Non-pigmented ciliary epithelial cell (primary cell): ENCODE measurements around the gene UBXN1.
A peak's percentile ranks its signal among the peaks of the same experiment; 100 is the strongest.
"Not testable (repeated sequence)": the region's sequence is repeated elsewhere in the genome, so short reads cannot be mapped to it uniquely, and the experiment has no call there.

Experiments used
- DNase-seq: peaks from one replicate; pipeline ENCODE4 v3.0.0-alpha.2; 2010; ENCODE audit warnings: low read depth

UBXN1 gene

DNA sequence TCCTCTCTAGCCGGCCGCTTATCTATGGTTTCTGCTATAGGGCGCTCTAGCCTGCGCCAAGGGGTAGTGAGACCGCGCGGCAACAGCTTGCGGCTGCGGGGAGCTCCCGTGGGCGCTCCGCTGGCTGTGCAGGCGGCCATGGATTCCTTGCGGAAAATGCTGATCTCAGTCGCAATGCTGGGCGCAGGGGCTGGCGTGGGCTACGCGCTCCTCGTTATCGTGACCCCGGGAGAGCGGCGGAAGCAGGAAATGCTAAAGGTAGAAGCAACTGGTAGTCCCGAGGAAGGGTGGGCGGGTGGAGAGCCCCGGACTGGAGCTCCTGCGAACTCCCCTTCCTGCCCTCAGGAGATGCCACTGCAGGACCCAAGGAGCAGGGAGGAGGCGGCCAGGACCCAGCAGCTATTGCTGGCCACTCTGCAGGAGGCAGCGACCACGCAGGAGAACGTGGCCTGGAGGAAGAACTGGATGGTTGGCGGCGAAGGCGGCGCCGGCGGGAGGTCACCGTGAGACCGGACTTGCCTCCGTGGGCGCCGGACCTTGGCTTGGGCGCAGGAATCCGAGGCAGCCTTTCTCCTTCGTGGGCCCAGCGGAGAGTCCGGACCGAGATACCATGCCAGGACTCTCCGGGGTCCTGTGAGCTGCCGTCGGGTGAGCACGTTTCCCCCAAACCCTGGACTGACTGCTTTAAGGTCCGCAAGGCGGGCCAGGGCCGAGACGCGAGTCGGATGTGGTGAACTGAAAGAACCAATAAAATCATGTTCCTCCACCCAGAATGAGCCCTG, 7.1 kb downstream of the UBXN1 start, which contains the start of the genes LBHD1 and UQCC3:
LBHD1 (minus strand) TSS at position 660 of the 782 bp plus-strand sequence. CDS start 2,236 bp downstream, outside the sequence.
UQCC3 (plus strand) TSS at position 66 of the 782 bp plus-strand sequence; CDS start at position 139, 73 bp downstream.
- DNase-seq: no peak

DNA sequence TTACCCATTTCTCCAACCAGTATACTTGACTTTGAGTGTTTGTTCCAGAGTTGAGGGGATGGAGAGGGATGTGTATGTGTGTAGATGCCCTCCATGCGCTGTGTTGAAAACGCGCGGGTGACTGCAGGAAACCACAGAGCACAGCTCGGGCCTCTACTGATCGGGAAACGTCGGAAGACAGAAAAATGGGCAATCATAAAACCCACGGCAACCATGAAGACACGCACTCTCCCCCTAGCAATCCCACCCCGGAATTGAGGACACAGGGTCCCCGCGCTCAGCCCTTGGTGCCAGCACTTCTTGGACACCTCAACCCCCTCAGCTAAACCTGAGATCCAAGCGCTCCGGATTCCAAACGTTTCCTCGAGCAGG, 7.7 kb downstream of the UBXN1 start:
- no peak for DNase-seq

DNA sequence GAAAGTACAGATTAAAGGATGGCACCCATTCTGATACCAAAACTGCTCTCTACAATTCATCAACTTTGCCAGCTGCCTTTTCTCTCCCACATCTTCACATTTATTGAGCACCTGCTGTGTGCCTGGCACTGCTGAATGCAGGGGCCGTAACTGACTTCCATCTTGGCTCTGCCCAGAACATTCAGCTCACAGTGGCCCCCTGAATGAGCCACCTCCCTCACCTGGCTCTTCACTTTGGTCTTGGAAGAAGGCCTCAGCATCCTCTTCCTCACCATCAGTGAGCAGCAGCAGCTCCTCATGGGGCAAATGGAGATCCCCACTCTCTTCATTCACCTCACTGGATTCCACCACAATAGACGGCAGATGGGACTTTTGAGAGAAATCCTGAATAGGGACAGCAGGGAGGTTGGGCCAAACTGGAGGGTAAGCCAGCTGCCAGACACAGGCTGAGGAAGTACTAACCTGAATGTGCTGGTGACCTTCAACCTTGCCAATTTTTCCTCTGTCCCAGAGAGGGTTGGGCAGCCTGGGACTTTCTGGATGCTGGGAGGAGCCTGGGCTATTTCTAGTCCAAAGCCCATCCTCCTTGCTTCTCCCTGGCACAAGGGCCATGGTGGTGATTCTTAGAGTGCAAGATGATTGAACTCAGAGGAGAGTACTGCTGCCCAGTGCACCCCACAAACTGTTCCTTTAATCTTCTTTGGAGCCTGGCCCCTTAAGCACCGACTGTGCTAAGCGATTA, 9.3 kb downstream of the UBXN1 start:
- DNase-seq: no peak

DNA sequence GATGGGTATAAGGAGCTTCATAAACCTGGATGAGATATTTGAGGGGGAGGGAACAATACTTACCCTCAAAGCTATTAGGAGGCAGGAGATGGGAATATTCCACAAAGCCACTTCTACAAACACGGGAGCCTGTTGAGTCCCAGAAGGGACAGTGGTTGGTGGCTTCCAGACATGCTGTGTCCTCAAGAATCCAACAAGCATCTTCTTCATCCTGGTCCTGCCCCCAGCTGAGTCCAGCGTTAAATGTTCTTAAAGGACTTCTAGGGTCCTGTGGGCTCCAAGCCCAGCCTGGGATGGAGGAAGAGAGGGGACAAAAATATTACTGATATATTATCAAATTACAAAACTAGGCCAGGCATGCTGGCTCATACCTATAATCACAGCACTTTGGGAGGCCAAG, 11.4 kb downstream of the UBXN1 start:
- no peak for DNase-seq

DNA sequence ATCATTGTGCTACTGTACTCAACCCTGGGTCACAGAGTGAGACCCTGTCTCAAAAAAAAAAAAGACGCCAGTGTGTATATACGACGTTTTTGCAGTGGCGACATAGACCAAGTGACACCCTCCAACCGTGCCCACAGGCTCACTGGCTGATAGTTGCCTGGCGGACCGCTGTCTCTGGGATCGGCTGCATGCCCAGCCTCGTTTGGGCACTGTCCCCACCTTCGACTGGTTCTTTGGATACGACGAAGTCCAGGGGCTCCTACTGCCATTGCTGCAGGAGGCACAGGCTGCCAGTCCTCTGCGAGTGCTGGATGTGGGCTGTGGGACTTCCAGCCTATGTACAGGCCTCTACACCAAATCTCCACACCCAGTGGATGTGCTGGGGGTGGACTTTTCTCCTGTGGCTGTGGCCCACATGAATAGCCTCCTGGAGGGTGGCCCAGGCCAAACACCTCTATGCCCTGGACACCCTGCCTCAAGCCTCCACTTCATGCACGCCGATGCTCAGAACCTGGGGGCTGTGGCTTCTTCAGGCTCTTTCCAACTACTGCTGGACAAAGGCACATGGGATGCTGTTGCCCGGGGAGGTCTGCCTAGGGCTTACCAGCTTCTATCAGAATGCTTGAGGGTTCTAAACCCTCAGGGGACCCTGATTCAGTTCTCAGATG, 12.5 kb downstream of the UBXN1 start:
- no peak for DNase-seq

DNA sequence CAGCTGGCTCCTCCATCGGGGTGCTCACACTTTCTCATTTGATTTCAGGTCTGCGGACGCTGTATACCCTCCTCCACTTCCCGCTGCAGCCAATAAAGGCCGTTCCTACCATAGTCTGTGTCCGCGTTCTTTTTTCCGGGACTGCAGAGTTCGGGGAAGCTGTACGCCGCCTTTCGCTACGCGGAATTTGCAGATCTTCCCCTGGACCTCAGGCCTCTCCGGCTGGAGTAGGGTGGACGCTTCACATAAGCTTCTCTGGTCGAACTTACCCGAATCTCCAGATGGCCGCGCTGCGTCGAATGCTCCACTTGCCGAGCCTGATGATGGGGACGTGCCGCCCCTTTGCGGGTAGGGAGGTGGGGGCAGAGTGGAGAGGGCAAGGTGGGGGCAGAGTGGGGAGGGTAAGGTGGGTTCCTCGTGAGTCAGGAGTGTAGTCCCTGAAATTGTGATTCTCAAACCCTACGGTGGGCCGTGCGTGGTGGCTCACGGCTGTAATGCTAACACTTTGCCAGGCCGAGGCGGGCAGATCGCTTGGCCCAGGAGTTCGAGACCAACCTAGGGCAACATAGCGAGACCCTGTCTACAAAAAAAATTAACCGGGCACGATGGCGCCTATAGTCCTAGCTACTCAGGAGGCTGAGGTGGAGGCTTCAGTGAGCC, 13.1 kb downstream of the UBXN1 start:
- no peak for DNase-seq

DNA sequence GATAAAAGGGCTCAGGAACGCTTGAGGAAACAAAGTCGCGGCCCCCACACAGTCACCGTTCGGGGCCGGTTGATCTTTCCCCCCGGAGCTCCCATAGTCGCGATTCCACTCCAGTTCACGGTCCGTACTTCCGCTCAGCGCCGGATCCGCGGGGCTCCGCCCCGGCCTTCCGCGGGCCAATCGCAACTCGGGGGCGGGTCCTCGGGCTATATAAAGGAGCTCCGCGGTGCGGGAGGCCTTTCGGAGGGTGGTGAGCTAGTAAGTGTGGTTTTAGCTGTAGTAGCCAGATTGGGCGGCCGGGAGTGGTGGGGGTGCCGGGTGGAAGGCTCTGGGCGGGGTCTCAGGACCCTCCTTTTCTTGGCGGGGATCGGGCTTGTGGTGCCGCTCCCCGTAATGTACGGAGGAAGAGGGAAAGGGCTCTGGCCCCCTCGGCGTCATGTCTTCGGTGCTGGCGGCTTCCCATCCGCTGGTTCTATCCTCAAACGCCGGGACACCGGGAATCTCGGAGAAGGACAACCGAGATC, 13.7 kb downstream of the UBXN1 start, which contains the start of the genes C11orf98 and CSKMT:
C11orf98 (minus strand) TSS at position 136 of the 524 bp plus-strand sequence; CDS start at position 95, 41 bp downstream.
CSKMT (plus strand) TSS at position 238 of the 524 bp plus-strand sequence. CDS start 568 bp downstream, outside the sequence.
- peak; percentile 70 for DNase-seq

DNA sequence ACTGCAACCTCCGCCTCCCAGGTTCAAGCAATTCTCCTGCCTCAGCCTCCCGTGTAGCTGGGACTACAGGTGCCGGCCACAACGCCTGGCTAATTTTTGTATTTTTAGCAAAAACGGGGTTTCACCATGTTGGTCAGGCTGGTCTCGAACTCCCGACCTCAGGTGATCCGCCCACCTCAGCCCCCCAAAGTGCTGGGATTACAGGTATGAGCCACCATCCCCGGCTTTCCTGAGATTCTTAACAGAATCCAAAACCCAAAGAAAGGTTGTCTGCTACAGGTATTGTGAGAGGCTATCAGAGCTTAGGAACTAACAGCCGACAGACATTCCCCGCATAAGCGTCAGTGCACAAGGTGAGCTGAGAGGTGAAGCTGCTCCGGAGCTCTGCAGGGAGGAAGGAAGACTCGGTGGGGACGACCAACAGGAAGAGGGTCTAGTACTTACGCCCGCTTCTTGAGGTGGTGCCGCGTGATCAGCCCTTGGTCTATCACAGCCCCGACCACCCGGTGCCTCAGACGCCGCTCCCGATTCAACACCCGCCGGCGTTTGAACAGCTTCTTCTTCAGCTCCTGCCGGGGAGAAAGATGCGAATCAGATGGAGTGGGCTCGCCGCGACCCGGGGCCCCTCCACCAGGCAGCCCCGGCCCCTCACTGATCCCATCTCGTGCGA, 14.3 kb downstream of the UBXN1 start:
- DNase-seq: no peak

DNA sequence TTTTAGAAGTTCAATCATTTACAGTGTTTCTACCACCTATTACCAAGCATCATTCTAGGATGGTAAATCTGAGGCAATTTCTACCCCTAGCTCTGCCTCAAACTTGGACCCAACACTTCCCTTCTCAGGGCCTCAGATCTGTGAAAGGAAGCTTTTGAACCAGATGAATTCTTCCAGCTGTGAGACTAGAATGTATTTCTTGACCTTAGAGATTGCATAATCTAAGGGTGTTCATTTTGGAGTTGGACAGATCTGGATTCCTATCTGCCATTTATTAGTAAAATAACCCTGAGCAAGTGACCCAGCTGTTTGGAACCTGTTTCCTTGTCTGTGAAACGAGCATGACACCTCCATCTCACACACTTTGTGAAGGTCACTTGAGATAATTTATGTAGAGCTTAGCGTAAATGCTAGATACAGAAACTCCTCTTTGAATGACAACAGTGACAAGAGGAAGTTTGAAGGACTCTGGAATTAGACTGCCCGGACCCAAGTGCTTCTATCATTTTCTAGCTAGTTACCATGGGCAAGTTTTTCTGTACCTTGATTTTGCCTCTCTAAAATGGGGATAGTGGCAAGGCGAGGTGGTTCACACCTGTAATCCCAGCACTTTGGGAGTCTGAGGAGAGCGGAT, 22.0 kb downstream of the UBXN1 start:
- no peak for DNase-seq

DNA sequence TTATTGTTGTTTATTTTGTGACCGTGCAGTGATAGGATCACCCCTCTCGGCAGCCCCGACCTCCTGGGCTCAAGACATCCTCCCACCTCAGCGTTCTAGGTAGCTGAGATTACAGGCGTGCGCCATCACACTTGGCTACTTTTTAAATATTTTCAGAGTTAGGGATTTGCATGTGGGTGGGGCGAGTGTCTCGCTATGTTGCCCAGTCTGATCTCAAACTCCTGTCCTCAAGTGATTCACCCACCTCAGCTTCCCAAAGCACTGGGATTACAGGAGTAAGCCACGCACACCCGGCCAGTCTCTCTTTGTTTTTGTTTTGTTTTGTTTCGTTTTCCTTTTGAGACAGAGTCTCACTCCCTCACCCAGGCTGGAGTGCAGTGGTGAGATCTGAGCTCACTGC, 24.6 kb downstream of the UBXN1 start:
- no peak for DNase-seq

DNA sequence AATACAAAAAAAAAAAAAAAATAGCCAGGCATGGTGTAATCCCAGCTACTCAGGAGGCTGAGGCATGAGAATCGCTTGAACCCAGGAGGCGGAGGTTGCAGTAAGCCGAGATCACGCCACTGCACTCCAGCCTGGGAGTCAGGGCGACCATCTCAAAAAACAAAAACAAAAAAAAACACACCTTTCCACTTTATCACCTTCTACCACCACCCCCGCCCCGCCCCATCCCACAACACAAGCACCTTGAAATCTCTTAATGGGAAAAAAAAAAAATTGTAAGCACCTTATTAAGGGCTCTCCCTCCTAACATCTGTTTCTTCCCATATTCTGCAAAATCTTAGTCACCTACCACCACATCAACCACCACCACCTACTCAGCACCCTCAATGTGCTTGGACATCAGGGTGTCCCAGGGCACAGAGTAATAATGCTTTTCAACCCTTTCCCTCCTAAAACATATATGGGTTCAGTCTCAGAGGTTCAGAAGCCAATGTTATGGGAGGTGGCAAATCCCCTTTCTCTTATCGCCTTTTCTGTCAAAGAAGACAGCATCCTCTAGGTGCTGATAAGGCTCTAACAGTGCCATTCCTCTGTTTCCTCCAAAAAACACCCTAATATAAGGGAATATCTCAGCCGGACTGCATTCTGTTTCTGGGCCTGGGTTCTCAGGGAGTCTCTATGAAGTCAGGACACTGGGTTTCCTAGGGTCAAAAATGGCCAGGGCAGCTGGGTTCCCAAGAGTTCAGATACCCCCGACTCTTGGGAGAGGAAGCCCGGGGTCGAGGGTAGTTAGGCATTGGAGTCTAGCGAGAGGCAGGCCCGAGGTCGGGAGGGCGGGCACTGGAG, 26.5 kb downstream of the UBXN1 start:
- no peak for DNase-seq

DNA sequence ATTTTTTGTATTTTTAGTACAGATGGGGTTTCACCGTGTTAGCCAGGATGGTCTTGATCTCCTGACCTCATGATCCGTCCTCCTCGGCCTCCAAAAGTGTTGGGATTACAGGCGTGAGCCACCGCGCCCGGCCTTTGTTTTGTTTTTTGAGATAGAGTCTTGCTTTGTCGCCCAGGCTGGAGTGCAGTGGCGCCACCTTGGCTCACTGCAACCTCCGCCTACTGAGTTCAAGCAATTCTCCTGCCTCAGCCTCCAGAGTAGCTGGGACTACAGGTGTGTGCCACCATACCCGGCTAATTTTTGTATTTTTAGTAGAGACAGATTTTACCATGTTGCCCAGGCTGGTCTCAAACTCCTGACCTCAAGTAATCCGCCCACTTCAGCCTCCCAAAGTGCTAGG, 28.6 kb downstream of the UBXN1 start:
- DNase-seq: not testable (repeated sequence)

DNA sequence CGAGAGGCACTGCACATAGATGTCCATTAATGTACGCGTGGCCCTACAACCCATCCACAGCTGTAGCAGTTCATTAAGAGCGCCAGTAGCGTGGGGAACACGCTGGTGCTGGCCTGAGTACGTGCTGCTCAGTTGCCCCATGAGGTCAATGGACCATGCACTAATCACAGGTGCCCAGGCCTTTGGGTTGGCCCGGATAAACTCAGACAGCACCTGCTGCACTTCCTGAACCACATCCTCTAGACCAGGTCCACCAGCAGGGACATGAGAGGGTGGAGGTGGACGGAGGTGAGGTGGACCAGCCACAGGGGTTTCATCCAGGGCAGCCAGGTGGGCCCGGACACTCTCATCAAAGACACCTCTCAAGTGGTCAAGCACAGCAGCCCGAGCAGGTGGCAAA, 29.4 kb downstream of the UBXN1 start:
- DNase-seq: no peak

DNA sequence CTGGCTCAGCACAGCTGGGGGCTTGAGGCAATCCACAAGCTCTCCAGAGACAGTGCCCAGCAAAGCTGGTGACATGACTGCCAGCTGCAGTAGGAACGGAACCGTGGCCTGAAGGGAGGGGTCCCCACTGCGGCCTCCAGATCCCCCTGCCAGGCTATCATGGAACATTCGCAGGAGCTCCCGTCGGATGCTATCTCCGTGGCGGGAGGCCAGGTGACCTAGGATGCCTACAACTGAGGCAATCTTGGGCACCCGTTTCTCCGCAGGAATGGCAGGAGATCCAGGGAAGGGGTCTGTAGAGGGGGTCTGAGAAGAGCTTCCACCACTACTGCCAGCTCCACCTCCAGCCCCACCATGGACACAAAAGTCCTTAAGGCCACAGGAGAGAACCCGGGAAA, 29.9 kb downstream of the UBXN1 start:
- DNase-seq: no peak

DNA sequence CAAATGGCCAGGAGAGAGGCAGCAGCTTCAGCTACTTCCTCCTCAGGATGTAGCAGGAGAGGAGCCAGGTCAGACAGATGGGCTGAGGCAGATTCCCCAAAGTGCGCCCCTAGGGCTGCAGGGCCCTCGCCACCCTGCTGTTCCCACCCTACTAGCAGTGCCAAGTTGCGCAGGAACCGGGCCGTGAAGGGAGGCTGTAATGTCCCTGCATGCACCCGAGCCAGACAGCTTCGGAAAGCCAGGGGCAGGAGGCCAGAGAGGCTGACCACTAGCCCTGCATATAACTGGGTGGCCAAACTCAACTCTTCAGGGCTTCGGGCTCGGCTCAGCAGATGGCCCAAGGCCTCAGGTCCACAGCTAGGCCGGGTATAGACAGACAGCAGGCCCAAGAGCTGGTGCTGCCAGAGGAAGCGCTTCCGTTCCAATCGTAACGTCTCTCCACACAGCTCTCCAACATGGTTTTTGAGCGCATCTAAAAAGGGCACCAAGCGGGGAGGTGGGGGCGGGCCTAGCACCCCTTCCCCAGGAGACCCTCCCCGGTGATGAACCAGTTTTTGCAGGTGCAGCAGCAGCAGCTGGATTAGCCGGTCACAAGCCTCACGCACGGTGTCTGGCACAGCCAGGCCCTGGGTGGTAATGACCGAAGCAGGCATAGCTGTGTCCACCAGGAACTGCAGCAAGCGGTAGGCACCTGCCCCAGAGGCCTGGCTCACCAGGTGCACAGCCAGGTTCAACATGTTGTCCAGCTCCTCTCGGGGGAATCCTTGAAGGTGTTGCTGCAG, 30.5 kb downstream of the UBXN1 start:
- DNase-seq: no peak

DNA sequence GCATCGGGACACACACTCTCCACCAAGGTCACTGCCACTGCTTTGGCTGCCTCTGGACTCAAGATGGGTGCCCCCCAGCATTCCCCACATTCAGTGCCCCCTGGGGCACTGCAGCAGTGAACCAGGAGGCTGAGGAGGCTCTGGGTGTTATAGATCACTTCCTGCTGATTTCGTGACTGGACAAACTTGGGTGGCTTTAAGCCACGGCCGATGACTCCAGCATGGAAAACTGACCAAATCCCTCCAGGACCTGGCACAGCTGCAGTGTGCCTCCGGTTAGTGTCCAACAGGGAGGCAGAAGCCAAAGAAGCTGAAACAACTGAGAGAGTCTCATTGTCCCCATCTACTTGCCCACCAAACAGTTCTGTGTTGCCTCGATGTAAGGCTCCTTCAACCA, 31.3 kb downstream of the UBXN1 start:
- DNase-seq: no peak

DNA sequence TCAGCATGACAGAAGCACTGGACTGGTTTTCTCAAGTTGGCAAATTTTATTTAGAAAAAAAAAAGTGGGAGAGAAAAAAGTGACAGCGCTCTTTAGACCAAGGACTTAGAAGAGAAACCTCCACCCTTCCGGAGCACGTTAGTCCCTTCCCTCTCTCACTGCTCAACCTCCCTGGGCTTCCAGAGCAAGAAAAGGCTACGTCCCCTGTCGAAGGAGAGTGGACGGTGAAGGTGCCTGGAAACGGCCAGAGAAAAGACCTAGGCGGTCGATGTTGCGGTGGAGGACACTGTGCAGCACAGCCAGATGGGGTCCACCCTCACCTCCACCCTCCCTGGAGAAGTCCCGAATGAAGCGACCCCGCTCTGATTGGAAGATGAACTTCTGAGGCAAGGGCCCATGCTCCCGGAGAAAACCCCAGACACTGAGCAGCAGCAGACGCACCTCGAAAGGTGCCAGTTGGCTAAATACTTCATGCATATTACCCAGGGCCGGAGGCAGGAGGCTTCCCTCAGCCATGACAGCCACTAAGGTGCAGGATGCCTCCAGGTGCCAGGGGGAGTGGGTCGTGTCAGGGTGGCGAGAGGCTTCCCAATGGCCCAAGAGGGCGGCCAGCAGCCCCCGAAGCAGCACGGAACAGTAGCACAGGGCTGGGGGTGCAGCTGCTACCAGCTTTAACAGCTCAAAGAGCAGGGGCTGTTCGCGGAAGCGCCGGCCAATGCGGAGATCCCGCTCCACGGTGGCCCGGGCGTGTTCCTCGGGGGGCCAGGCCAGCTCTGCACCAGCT, 31.9 kb downstream of the UBXN1 start:
- no peak for DNase-seq
